ENCODE results near the gene CX3CR1. TPM values are rescaled to one million over a fixed set of nuclear protein-coding genes. Genes with fewer than 3 reads are reported as not detected.

Gene CX3CR1
- total and polyA plus RNA-seq, 9 of the 15 experiments (the other 6 are each of a cell fraction or from before 2014, with no cell fraction given), result 0.03 to 0.21 TPM; not detected in 7

GRCh38 chr3:39329493-39329892 lies 49.7 kb upstream of the CX3CR1 start, which contains the start of gene CCR8:
Gene CCR8, plus strand, starts transcription at chr3:39329709. Its CDS starts 2,623 bp downstream, at chr3:39332332.
- Histone ChIP-seq H3K9me3 (replicated peaks; ENCODE audit: control insufficient read depth, insufficient read depth, low read depth, low read length) (no peaks in the 10 kb centered on the region), H3K27me3 (ENCODE audit: control insufficient read depth in 2 of 2, insufficient read depth in 2 of 2, low read length in 2 of 2) (peaks cover 5% of the 10 kb centered on the region in 2 experiments; a peak in 2 of 5 replicates), H3K27ac (ENCODE audit: extremely low read depth, low read depth, low read length) (no peak within 1 kb of the TSS), H3K4me3 (no peak within 1 kb of the TSS), H2AFZ (ENCODE audit: low read depth, low read length) (no peak within 1 kb of the TSS), H3K36me3 (ENCODE audit: control insufficient read depth, insufficient read depth, low read length) (no peaks in the 10 kb centered on the region), H3K9ac (ENCODE audit: insufficient read depth in 1 of 2, low read depth in 2 of 2, low read length in 2 of 2) (no peak within 1 kb of the TSS), H3K79me2 (ENCODE audit: control insufficient read depth, insufficient read depth, low read length) (no peaks in the 10 kb centered on the region), H3K4me2 (ENCODE audit: insufficient read depth, low read length) (no peak within 1 kb of the TSS), H3K4me1 (replicated peaks in 1 of 2; ENCODE audit: control insufficient read depth in 2 of 2, insufficient read depth in 2 of 2, low read length in 2 of 2) (no peaks in the 10 kb centered on the region; a peak in 1 of 5 replicates), H3K9me1 (ENCODE audit: control insufficient read depth, insufficient read depth, low read length) (no peaks in the 10 kb centered on the region), H4K20me1 (replicated peaks; ENCODE audit: control insufficient read depth, insufficient read depth, low read length) (no peaks in the 10 kb centered on the region)
- no peak for FAIRE-seq
- no peak for ATAC-seq
- ChIA-PET CTCF (ENCODE audit: low intra/inter-chr PET ratio) (no interaction called here), POLR2A (no interaction called here)
- DNase-seq (ENCODE audit: extremely low read depth in 1 of 4, low spot score in 3 of 4), result no peak
- TF ChIP-seq MEF2A (IDR thresholded peaks at IDR 0.05; ENCODE audit: control insufficient read depth, low read depth, low read length) (no peak), CBX1 (IDR thresholded peaks at IDR 0.05; ENCODE audit: low read depth) (no peak), CTCF (IDR thresholded peaks at IDR 0.05 in 2 of 3, conservative IDR thresholded peaks at IDR 0.05 in 1 of 3; ENCODE audit: insufficient read depth in 2 of 3, low read depth in 1 of 3, low read length in 3 of 3) (no peak), ZNF316 (IDR thresholded peaks at IDR 0.05) (no peak), CREBBP (IDR thresholded peaks at IDR 0.05; ENCODE audit: low read depth, low read length) (no peak)
- TF ChIP-seq, protein P1, sequence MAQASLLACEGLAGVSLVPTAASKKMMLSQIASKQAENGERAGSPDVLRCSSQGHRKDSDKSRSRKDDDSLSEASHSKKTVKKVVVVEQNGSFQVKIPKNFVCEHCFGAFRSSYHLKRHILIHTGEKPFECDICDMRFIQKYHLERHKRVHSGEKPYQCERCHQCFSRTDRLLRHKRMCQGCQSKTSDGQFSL (CRISPR knock-in tag; IDR thresholded peaks at IDR 0.05), result no peak
- TF ChIP-seq, protein P1 (tag; IDR thresholded peaks at IDR 0.05), result no peak
- no TSS peak for BruUV-seq (replicated peaks)
- in situ Hi-C loops (cut with MboI), result no loop called here
- intact Hi-C loops (cut with micrococcal nuclease), result no loop called here
- WGBS (ENCODE audit: insufficient coverage, low coverage, missing lambda C conversion rate), result 0% methylated on average over 1 of the region's 1 CpG
